Subcutaneous abdominal adipose tissue (tissue), 5 donors: ENCODE results near the gene ADAM19.

Source experiments
- H3K27ac ChIP-seq: one replicate; pipeline ENCODE4 v1.7.0; 2013; ENCODE audit warnings: low read depth, mild to moderate bottlenecking, inconsistent platforms, low read length, moderate library complexity
- H3K27me3 ChIP-seq, 5 donors: one replicate each; pipeline ENCODE4 v1.7.0; 2013; ENCODE audit warnings: low read length in 5 of 5, inconsistent platforms in 1 of 5; ENCODE audit not compliant: control insufficient read depth in 5 of 5, insufficient read depth in 4 of 5
- H3K36me3 ChIP-seq, 5 donors: one replicate each; pipeline ENCODE4 v1.7.0; 2013; ENCODE audit warnings: low read length in 5 of 5; ENCODE audit not compliant: control insufficient read depth in 5 of 5, insufficient read depth in 5 of 5
- H3K4me1 ChIP-seq, 5 donors: one replicate each; pipeline ENCODE4 v1.7.0; 2013; ENCODE audit warnings: low read length in 5 of 5, mild to moderate bottlenecking in 3 of 5, moderate library complexity in 1 of 5; ENCODE audit not compliant: control insufficient read depth in 5 of 5, insufficient read depth in 5 of 5
- H3K4me3 ChIP-seq, 5 donors: one replicate each; pipeline ENCODE4 v1.7.0; 2013; ENCODE audit warnings: low read length in 5 of 5, low read depth in 1 of 5
- H3K9ac ChIP-seq, 5 donors: one replicate each; pipeline ENCODE4 v1.7.0; 2013; ENCODE audit warnings: low read length in 5 of 5, mild to moderate bottlenecking in 4 of 5, moderate library complexity in 3 of 5
- H3K9me3 ChIP-seq, 5 donors: one replicate each; pipeline ENCODE4 v1.7.0; 2013; ENCODE audit warnings: low read length in 5 of 5; ENCODE audit not compliant: control insufficient read depth in 5 of 5
- donor health status: healthy.
- donor health status: healthy.
- donor health status: healthy.
- donor health status: healthy.
- donor health status: healthy.

ADAM19 gene

DNA sequence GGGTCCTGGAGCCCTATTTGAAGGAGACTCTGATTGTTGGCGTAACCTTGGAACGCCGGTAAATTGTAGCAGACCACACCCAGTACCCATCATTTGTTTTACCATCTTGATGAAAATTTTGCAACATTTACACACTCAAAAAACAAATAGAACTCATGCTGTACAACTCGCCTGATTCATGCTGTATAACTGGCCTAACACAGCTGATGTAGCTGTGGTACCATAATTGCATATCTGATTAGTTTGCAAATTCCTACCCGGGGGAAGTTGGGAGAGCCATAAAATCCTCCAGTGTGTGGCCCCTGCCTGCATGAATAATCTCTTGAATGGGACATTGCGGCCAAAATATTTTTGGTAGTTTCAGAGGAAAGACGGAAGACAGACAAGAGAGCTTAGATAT lies 105.9 kb downstream of the ADAM19 start:
- Histone ChIP-seq H3K27me3 (peaks cover 0 to 2% (median 0%) of the 10 kb centered on the region in 5 donors), H3K27ac (no peak overlapping the region), H3K9me3 (no peaks in the 10 kb centered on the region), H3K36me3 (no peaks in the 10 kb centered on the region), H3K4me1 (peaks cover 0 to 12% (median 6%) of the 10 kb centered on the region in 5 donors), H3K4me3 (no peak overlapping the region), H3K9ac (no peak overlapping the region)

DNA sequence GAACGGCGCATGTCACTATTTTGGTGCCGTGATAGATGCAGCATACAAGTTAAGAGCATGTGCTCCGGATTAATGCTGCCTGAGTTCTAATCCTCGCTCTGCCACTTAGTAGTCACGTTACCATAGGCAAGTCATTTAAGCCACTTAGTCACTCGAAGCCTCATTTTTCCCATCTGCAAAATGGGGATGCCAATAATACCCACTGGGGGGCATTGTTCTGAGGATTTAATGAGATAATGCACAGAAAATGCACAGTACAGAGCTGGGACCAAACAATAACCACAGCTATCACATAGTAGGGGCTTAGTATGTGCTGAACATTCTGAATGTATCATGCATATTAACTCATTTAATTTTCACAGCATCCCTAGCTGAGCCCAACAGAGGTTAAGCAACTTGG lies 106.5 kb downstream of the ADAM19 start:
- Histone ChIP-seq H3K27ac (no peak overlapping the region), H3K4me3 (no peak overlapping the region), H3K9me3 (no peaks in the 10 kb centered on the region), H3K36me3 (no peaks in the 10 kb centered on the region), H3K9ac (no peak overlapping the region), H3K27me3 (peaks cover 0 to 2% (median 0%) of the 10 kb centered on the region in 5 donors), H3K4me1 (peaks cover 4 to 16% (median 6%) of the 10 kb centered on the region in 5 donors)

DNA sequence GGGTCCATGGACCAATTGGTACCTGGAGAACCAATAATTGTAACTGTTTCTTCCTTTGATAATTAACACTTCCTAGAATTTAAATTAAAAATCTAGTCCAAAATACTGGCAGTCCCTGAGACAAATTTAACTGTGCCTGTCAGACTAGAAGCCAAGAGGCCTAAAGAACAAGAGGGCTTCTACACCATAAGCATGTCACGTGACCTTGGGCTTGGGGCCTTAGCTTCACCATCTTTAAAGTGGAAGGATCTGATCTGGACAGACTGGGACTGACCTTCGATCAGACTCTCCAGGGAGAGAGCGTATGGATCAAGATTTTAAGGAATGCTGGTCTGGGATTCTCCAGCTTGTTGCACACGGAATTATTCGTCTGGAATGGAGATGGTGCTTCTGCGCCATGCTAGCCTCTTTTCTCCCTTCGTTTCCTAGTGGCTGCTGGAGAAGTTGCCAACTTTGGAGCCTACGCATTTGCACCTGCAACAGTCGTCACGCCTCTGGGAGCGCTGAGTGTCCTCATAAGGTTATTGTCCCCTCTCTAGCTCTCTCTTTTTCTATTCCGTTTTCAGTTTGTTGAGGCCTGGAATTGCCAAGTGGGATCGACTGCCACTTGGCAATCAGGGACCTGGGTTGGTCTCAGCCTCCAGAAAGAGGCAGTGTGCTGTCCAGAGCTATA lies 107.1 kb downstream of the ADAM19 start:
- H3K9me3 ChIP-seq, result no peaks in the 10 kb centered on the region
- peaks cover 0 to 11% (median 5%) of the 10 kb centered on the region in 5 donors for H3K4me1 ChIP-seq
- no peaks in the 10 kb centered on the region for H3K36me3 ChIP-seq
- peaks cover 0 to 2% (median 0%) of the 10 kb centered on the region in 5 donors for H3K27me3 ChIP-seq
- no peak overlapping the region for H3K27ac ChIP-seq
- no peak overlapping the region for H3K9ac ChIP-seq
- H3K4me3 ChIP-seq, result no peak overlapping the region

DNA sequence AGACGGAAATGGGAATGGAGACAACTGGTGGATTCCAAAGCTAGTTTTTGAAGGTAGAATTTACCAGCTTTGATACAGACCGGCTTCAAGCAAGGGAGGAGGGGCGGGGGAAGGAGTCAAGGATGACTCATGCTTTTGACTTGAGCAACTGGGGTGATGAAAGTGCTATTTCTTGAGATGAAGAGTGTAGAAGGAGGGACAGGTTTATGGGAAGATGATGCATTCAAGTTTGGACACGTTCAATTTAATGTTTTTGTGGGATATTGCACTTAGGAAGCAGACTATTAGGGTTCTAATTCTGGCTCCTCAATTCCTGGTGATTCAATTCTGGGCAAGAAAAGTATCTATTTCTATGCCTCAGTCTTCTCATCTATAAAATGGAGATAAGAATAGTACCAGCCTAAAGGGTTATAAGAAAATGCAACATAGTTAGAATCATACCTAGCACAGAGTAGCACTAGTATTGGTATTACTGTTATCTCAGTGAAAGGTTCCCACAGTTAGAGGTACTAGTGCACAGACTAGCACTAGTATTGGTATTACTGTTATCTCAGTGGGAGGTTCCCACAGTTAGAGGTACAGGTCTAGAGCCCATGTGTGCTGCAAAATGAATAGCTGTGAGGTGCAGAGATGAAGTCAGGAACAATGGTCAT lies 110.9 kb downstream of the ADAM19 start:
- Histone ChIP-seq H3K9ac (no peak overlapping the region), H3K4me1 (peaks cover 4 to 16% (median 12%) of the 10 kb centered on the region in 5 donors), H3K4me3 (no peak overlapping the region), H3K27me3 (peaks cover 11 to 23% (median 18%) of the 10 kb centered on the region in 5 donors), H3K27ac (peak overlapping the region; percentile 2), H3K9me3 (no peaks in the 10 kb centered on the region), H3K36me3 (no peaks in the 10 kb centered on the region)

GRCh38 chr5:157463621-157464518 lies 111.7 kb downstream of the ADAM19 start:
- peak overlapping the region; percentile 2 for H3K27ac ChIP-seq
- H3K9me3 ChIP-seq, result no peaks in the 10 kb centered on the region
- H3K4me3 ChIP-seq, result no peak overlapping the region
- peaks cover 11 to 27% (median 20%) of the 10 kb centered on the region in 5 donors for H3K27me3 ChIP-seq
- peaks cover 4 to 17% (median 14%) of the 10 kb centered on the region in 5 donors for H3K4me1 ChIP-seq
- H3K36me3 ChIP-seq, result no peaks in the 10 kb centered on the region
- no peak overlapping the region for H3K9ac ChIP-seq

GRCh38 chr5:157463081-157463480 lies 112.5 kb downstream of the ADAM19 start:
- Histone ChIP-seq H3K27ac (no peak overlapping the region), H3K4me1 (peaks cover 4 to 17% (median 14%) of the 10 kb centered on the region in 5 donors), H3K4me3 (no peak overlapping the region), H3K9me3 (no peaks in the 10 kb centered on the region), H3K27me3 (peaks cover 11 to 28% (median 20%) of the 10 kb centered on the region in 5 donors), H3K36me3 (no peaks in the 10 kb centered on the region), H3K9ac (no peak overlapping the region)

DNA sequence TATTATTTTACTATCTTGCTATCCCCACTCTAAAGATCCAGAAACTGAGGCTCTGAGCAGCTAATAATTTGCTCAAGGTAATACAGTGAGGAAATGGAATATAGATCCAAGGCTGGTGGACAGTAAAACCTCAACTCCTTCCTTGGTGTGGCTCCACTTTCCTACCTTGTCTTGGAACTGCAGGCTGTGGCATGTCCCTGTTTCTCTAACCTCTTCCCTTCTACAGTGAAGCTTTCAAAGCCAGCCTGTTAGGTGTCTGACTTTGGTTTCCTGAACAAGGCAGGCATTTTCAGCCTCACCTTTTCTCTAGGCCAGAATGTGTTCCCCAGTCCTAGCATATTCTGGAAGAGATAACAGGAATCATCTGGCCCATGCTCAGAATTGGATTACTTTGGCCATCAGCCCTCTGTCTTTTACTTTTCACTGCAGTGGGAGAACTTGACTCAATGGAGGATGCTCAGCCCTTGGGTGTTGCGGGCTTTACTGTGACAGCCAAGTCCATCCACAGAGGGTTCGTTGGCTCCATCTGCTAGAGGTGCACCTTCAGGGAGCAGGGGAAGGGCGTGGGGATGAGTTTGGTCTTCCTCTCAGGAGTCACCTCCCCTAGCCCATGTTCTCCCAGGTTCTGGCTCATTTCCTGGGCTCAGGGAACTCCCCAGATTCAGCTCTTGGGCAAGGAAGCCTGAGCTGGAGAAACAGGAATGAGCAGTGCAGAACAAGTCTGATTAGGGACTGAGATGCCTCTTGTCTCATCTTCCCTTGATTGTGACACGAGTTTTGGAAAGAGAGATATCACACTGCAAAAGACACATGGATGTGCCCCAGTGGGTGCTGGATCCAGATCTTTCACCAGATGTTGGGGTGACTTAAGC lies 114.4 kb downstream of the ADAM19 start:
- peaks cover 4 to 17% (median 14%) of the 10 kb centered on the region in 5 donors for H3K4me1 ChIP-seq
- peaks cover 11 to 28% (median 20%) of the 10 kb centered on the region in 5 donors for H3K27me3 ChIP-seq
- H3K27ac ChIP-seq, result no peak overlapping the region
- H3K9me3 ChIP-seq, result no peaks in the 10 kb centered on the region
- no peaks in the 10 kb centered on the region for H3K36me3 ChIP-seq
- no peak overlapping the region for H3K4me3 ChIP-seq
- H3K9ac ChIP-seq, result no peak overlapping the region

DNA sequence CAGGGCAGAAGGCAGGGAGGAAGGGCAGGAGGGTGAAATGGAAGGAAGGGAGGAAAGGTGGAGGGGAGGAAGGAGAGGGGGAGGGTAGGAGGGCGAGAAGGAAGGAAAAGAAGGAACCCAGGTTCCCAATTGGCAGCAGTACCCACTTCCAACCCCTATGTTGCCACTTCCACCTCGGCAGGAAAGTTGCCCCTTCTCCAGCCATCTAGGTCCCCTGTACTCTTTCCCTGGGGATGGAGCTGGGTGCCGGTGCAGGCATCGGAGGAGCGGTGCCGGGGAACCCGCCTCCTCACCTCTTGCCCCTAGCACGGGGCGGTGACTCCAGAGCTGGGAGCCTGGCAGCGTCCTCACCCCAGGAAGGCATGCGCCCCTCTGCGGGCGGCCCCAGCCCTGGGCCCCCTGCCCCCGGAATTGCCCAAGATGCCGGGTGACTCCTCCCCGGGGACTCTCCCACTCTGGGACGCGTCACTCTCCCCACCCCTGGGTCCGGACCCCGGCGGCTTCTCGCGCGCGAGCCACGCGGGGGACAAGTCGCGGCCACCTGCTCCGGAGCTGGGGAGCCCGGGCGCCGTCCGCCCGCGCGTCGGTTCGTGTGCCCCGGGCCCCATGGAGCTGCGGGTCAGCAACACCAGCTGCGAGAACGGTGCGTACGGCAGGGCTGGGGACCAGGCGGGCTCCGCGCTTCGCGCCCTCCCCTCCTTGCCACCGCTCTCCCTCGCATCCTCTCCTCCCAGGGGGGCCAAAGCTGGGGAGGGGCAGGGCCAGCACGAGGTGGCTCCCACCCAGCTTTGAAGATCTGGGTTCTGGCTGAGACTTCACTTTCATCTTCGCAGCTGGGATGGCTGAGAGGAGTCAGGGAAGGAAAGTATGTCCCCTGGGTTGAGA lies 115.6 kb downstream of the ADAM19 start, which contains the start of gene NIPAL4:
NIPAL4 (plus strand) TSS at position 499 of the 885 bp plus-strand sequence; CDS start at position 607, 108 bp downstream.
- Histone ChIP-seq H3K36me3 (no peaks in the 10 kb centered on the region), H3K4me3 (peak within 1 kb of the TSS in 3 of 5 donors; percentile 3 to 38 (median 23)), H3K9ac (no peak within 1 kb of the TSS), H3K27me3 (peaks cover 11 to 28% (median 22%) of the 10 kb centered on the region in 5 donors), H3K4me1 (peaks cover 4 to 17% (median 14%) of the 10 kb centered on the region in 5 donors), H3K9me3 (no peaks in the 10 kb centered on the region), H3K27ac (no peak within 1 kb of the TSS)
